ENCODE data around the gene NID1. TPM values are rescaled to one million over a fixed set of nuclear protein-coding genes. Genes with fewer than 3 reads are reported as not detected.
"Not testable (repeated sequence)": the region's sequence is repeated elsewhere in the genome, so short reads cannot be mapped to it uniquely, and the experiment has no call there.

Gene NID1
- total RNA-seq, 3 donors from 2014 or later: 60.3 to 288 (median 154) TPM

GRCh38 chr1:236099355-236099974, 34.6 kb upstream of the NID1 start:
- H3K27me3 ChIP-seq: peaks cover 0 to 8% of the 10 kb centered on the region in 2 donors
- H3K4me1 ChIP-seq: no peaks in the 10 kb centered on the region
- DNase-seq (ENCODE audit: low spot score in 2 of 2): peak in 1 of 2 donors; percentile 24
- intact Hi-C loops (cut with DNase I; ENCODE audit: low total_unique reads): no loop called here
- H3K36me3 ChIP-seq: no peaks in the 10 kb centered on the region
- TF ChIP-seq POLR2A (IDR thresholded peaks at IDR 0.05) (no peak), POLR2AphosphoS5 (IDR thresholded peaks at IDR 0.05) (no peak)
- TF ChIP-seq, protein P1, sequence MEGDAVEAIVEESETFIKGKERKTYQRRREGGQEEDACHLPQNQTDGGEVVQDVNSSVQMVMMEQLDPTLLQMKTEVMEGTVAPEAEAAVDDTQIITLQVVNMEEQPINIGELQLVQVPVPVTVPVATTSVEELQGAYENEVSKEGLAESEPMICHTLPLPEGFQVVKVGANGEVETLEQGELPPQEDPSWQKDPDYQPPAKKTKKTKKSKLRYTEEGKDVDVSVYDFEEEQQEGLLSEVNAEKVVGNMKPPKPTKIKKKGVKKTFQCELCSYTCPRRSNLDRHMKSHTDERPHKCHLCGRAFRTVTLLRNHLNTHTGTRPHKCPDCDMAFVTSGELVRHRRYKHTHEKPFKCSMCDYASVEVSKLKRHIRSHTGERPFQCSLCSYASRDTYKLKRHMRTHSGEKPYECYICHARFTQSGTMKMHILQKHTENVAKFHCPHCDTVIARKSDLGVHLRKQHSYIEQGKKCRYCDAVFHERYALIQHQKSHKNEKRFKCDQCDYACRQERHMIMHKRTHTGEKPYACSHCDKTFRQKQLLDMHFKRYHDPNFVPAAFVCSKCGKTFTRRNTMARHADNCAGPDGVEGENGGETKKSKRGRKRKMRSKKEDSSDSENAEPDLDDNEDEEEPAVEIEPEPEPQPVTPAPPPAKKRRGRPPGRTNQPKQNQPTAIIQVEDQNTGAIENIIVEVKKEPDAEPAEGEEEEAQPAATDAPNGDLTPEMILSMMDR (IDR thresholded peaks at IDR 0.05): no peak
- H3K4me3 ChIP-seq: no peak overlapping the region
- peaks cover 0 to 6% of the 10 kb centered on the region in 2 donors for H3K9me3 ChIP-seq
- no peak overlapping the region for H3K27ac ChIP-seq

GRCh38 chr1:236098267-236098666, 33.4 kb upstream of the NID1 start:
- Histone ChIP-seq H3K27me3 (peaks cover 0 to 8% of the 10 kb centered on the region in 2 donors), H3K4me3 (no peak overlapping the region), H3K36me3 (no peaks in the 10 kb centered on the region), H3K27ac (no peak overlapping the region), H3K4me1 (no peaks in the 10 kb centered on the region), H3K9me3 (peaks cover 0 to 6% of the 10 kb centered on the region in 2 donors)
- no peak for TF ChIP-seq POLR2A (IDR thresholded peaks at IDR 0.05)
- TF ChIP-seq POLR2AphosphoS5 (IDR thresholded peaks at IDR 0.05): no peak
- TF ChIP-seq, protein P1 (IDR thresholded peaks at IDR 0.05): no peak
- DNase-seq (ENCODE audit: low spot score in 2 of 2): no peak
- intact Hi-C loops (cut with DNase I; ENCODE audit: low total_unique reads): no loop called here

DNA sequence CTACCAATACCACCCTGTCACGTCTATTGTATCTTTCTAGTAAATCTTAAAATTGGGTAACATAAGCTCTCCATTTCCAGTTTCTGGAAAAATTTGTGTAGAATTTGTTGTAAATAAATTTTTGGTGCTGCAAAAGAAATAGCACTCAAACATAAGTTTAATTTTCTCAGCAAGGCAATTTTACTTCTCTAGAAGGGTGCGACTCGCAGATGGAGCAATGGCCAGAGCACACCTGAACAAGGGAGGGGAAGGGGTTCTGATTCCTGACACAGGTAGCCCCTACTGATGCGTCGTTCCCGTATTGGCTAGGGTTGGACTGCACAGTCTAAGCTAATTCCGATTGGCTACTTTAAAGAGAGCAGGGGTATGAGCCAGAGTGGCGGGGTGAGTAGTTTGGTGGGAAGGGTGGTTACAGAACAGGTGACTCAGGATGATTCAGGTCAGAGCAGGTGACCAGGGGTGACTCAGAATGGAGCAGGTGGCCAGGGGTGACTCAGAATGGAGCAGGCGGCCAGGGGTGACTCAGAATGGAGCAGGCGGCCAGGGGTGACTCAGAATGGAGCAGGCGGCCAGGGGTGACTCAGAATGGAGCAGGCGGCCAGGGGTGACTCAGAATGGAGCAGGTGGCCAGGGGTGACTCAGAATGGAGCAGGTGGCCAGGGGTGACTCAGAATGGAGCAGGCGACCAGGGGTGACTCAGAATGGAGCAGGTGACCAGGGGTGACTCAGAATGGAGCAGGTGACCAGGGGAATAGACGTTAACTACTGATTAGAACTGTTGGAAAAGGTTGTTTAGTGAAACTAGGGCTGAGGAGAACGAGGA, 32.0 kb upstream of the NID1 start:
- peak overlapping the region; percentile 82 to 83 for H3K27ac ChIP-seq
- intact Hi-C loops (cut with DNase I; ENCODE audit: low total_unique reads); H3K9me3 ChIP-seq; H3K4me3 ChIP-seq; H3K36me3 ChIP-seq; H3K27me3 ChIP-seq; H3K4me1 ChIP-seq: not testable (repeated sequence)
- peak; percentile 85 to 98 for DNase-seq (ENCODE audit: low spot score in 2 of 2)

- Histone ChIP-seq H3K4me1 (no peaks in the 10 kb centered on the region), H3K36me3 (no peaks in the 10 kb centered on the region), H3K27ac (no peak overlapping the region), H3K9me3 (peaks cover 0 to 6% of the 10 kb centered on the region in 2 donors), H3K4me3 (no peak overlapping the region), H3K27me3 (no peaks in the 10 kb centered on the region)
- no peak for TF ChIP-seq POLR2A (IDR thresholded peaks at IDR 0.05)
- TF ChIP-seq POLR2AphosphoS5 (IDR thresholded peaks at IDR 0.05): no peak
- TF ChIP-seq, protein P1 (IDR thresholded peaks at IDR 0.05): no peak
- intact Hi-C loops (cut with DNase I; ENCODE audit: low total_unique reads): no loop called here
- no peak for DNase-seq (ENCODE audit: low spot score in 2 of 2)
Measured at GRCh38 chr1:236095705-236096520, 31.0 kb upstream of the NID1 start.

- TF ChIP-seq POLR2AphosphoS5 (IDR thresholded peaks at IDR 0.05) (no peak), POLR2A (IDR thresholded peaks at IDR 0.05) (no peak)
- TF ChIP-seq, protein P1 (IDR thresholded peaks at IDR 0.05): no peak
Measured at GRCh38 chr1:236092899-236093298, 28.0 kb upstream of the NID1 start.

More at GRCh38 chr1:236092899-236093298, 28.0 kb upstream of the NID1 start:
- Histone ChIP-seq H3K9me3 (peaks cover 0 to 6% of the 10 kb centered on the region in 2 donors), H3K4me3 (no peak overlapping the region), H3K27ac (no peak overlapping the region), H3K27me3 (no peaks in the 10 kb centered on the region), H3K36me3 (no peaks in the 10 kb centered on the region), H3K4me1 (no peaks in the 10 kb centered on the region)
- DNase-seq (ENCODE audit: low spot score in 2 of 2): no peak
- intact Hi-C loops (cut with DNase I; ENCODE audit: low total_unique reads): no loop called here
